Neural progenitor cell (in vitro differentiated cells): Measurements from ENCODE around the gene NT5C1A. TPM values are rescaled to one million over a fixed set of nuclear protein-coding genes. Genes with fewer than 3 reads are reported as not detected.

Source experiments
- DNase-seq: peaks from one replicate; pipeline ENCODE4 v3.0.0-alpha.2; 2016; ENCODE audit warnings: low spot score
- H2AFZ ChIP-seq: fragments of 200-600 bp; sonication (generic); replicated peaks from 2 replicates; pipeline ENCODE4 v1.6.1; 2016; ENCODE audit warnings: antibody characterized with exemption
- H3F3A ChIP-seq: fragments of 200-600 bp; sonication (generic); 2 replicates; pipeline ENCODE4 v1.6.1; 2016; ENCODE audit warnings: antibody characterized with exemption, low read depth
- H3K27ac ChIP-seq: fragments of 200-600 bp; sonication (generic); 2 replicates; pipeline ENCODE4 v1.5.1; 2016; ENCODE audit warnings: mild to moderate bottlenecking
- H3K27me3 ChIP-seq: fragments of 200-600 bp; sonication (generic); 2 replicates; pipeline ENCODE4 v1.6.1; 2016; ENCODE audit warnings: mild to moderate bottlenecking, moderate library complexity
- H3K36me3 ChIP-seq: fragments of 200-600 bp; sonication (generic); 2 replicates; pipeline ENCODE4 v1.5.1; 2016
- H3K4me1 ChIP-seq: fragments of 200-600 bp; sonication (generic); 2 replicates; pipeline ENCODE4 v1.6.1; 2016; ENCODE audit warnings: mixed run types
- H3K4me2 ChIP-seq: fragments of 200-600 bp; sonication (generic); 2 replicates; pipeline ENCODE4 v1.6.1; 2016
- H3K4me3 ChIP-seq: fragments of 200-600 bp; sonication (generic); 2 replicates; pipeline ENCODE4 v1.5.1; 2016
- H3K79me2 ChIP-seq: fragments of 200-600 bp; sonication (generic); 2 replicates; pipeline ENCODE4 v1.6.1; 2016; ENCODE audit warnings: low read depth
- H3K9ac ChIP-seq: fragments of 200-600 bp; sonication (generic); 2 replicates; pipeline ENCODE4 v1.6.1; 2016
- H3K9me3 ChIP-seq: fragments of 200-600 bp; sonication (generic); 2 replicates; pipeline ENCODE4 v1.5.1; 2016; ENCODE audit warnings: low read depth
- H4K20me1 ChIP-seq: fragments of 200-600 bp; sonication (generic); 2 replicates; pipeline ENCODE4 v1.6.1; 2016; ENCODE audit warnings: low read depth
- H3K27ac Mint-ChIP-seq: 3 replicates; pipeline ENCODE4 v1.8.0; 2021; ENCODE audit warnings: mixed read lengths
- H3K27me3 Mint-ChIP-seq: 2 replicates; pipeline ENCODE4 v1.8.0; 2022; ENCODE audit warnings: low read depth, mild to moderate bottlenecking, inconsistent platforms, moderate library complexity, mixed read lengths; ENCODE audit not compliant: insufficient read depth
- H3K36me3 Mint-ChIP-seq: 3 replicates; pipeline ENCODE4 v1.8.0; 2021; ENCODE audit warnings: mixed read lengths
- H3K4me1 Mint-ChIP-seq: 3 replicates; pipeline ENCODE4 v1.8.0; 2021; ENCODE audit warnings: mixed read lengths
- H3K4me3 Mint-ChIP-seq: 3 replicates; pipeline ENCODE4 v1.8.0; 2021; ENCODE audit warnings: mild to moderate bottlenecking, moderate library complexity, mixed read lengths
- H3K9me3 Mint-ChIP-seq: 3 replicates; pipeline ENCODE4 v1.8.0; 2020; ENCODE audit warnings: mixed read lengths
- CTCF ChIP-seq: fragments of 200-600 bp; sonication (generic); IDR thresholded peaks from 2 replicates; pipeline ENCODE4 v1.5.1; 2017; ENCODE audit warnings: antibody characterized with exemption, mild to moderate bottlenecking
- EZH2 ChIP-seq: fragments of 200-600 bp; sonication (generic); IDR thresholded peaks from 2 replicates; pipeline ENCODE4 v1.6.1; 2017; ENCODE audit warnings: antibody characterized with exemption, mild to moderate bottlenecking, moderate library complexity
- EZH2phosphoT487 ChIP-seq: fragments of 200-600 bp; sonication (generic); IDR thresholded peaks from 2 replicates; pipeline ENCODE4 v1.6.1; 2017; ENCODE audit warnings: antibody characterized with exemption
- total RNA-seq: library from RNA; depleted of rRNA; stranded (reverse); fragments of >200 nt; gene quantifications from 2 replicates; pipeline ENCODE4 v1.2.3, GENCODE V29; 2015; ENCODE audit warnings: low replicate concordance

Gene NT5C1A
- not detected in 2 replicates for total RNA-seq

- peak; percentile 71 for DNase-seq
- peaks cover 10% of the 10 kb centered on the region for H3K4me1 Mint-ChIP-seq
- peak within 1 kb of the TSS; percentile 86 for H3K4me3 Mint-ChIP-seq
- H3K27ac Mint-ChIP-seq = no peak within 1 kb of the TSS
- Histone ChIP-seq H4K20me1 (peaks cover 8% of the 10 kb centered on the region), H3K9ac (no peak within 1 kb of the TSS), H3F3A (no peaks in the 10 kb centered on the region), H3K27ac (no peak within 1 kb of the TSS), H3K79me2 (no peaks in the 10 kb centered on the region), H3K36me3 (no peaks in the 10 kb centered on the region), H3K9me3 (no peaks in the 10 kb centered on the region), H3K4me2 (peak within 1 kb of the TSS; percentile 89), H3K27me3 (peaks cover 100% of the 10 kb centered on the region), H2AFZ (peak within 1 kb of the TSS; percentile 61), H3K4me3 (peak within 1 kb of the TSS; percentile 55), H3K4me1 (peaks cover 7% of the 10 kb centered on the region)
- H3K9me3 Mint-ChIP-seq = no peaks in the 10 kb centered on the region
- no peaks in the 10 kb centered on the region for H3K36me3 Mint-ChIP-seq
- peak; percentile 91 for TF ChIP-seq EZH2
- no peak for TF ChIP-seq CTCF
- peak; percentile 77 for TF ChIP-seq EZH2phosphoT487
- peaks cover 32% of the 10 kb centered on the region for H3K27me3 Mint-ChIP-seq
Observed at GRCh38 chr1:39671793-39672550, at the start of gene NT5C1A. Gene NT5C1A, minus strand, starts transcription at chr1:39672107. Its CDS starts 69 bp downstream, at chr1:39672038.

GRCh38 chr1:39721664-39722063 is 49.8 kb upstream of the NT5C1A start:
- H3K4me1 ChIP-seq = no peaks in the 10 kb centered on the region
- no peaks in the 10 kb centered on the region for H4K20me1 ChIP-seq
- H3K36me3 ChIP-seq = no peaks in the 10 kb centered on the region
- no peak for DNase-seq
- no peak overlapping the region for H3K27ac ChIP-seq
- Mint-ChIP-seq H3K9me3 (no peaks in the 10 kb centered on the region), H3K27ac (no peak overlapping the region), H3K36me3 (no peaks in the 10 kb centered on the region), H3K27me3 (peaks cover 25% of the 10 kb centered on the region), H3K4me1 (peaks cover 3% of the 10 kb centered on the region), H3K4me3 (no peak overlapping the region)
- H3K9me3 ChIP-seq = no peaks in the 10 kb centered on the region
- no peak overlapping the region for H2AFZ ChIP-seq
- TF ChIP-seq EZH2 (no peak), EZH2phosphoT487 (no peak), CTCF (no peak)
- H3K9ac ChIP-seq = no peak overlapping the region
- H3F3A ChIP-seq = no peaks in the 10 kb centered on the region
- H3K4me3 ChIP-seq = no peak overlapping the region
- peaks cover 99% of the 10 kb centered on the region for H3K27me3 ChIP-seq
- no peak overlapping the region for H3K4me2 ChIP-seq
- H3K79me2 ChIP-seq = no peaks in the 10 kb centered on the region

DNA sequence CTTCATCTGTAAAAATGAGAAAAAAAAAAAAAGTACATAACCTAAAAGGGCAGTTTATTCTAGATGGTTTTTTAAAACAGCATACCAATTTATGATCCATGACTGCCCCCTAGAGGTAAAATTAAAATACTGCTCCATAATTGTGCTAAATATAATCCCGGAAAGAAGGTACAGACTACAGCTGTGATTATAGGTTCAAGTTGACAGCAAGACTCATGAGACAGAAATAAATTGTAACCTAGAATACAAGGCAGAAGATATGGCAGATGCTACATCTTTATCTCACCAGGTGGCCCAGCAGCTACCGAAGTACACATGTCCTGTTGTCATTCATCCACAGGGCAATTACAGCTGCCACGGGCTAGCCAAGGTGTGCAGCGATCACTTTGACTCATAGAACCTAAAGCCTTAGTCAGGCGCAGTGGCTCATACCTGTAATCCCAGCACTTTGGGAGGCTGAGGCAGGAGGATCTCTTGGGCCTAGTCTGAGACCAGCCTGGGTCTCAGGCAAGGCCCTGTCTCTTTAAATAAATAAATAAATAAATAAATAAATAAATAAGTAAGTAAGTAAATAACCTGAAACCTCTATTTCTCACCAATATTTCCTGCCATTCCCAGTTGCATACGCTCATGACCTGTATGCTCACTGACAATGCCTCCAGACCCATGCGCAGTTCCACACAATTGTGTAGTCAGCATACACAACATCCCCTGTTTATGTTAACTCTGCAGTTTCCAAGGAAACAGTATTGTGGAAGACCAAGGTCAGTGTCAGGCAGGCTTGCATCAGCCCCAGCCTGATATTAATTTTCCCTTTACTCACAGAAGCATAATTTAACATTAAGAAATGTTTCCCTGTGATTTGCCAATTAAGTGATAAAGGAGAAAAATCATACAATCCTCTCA is 48.4 kb upstream of the NT5C1A start:
- Mint-ChIP-seq H3K36me3 (no peaks in the 10 kb centered on the region), H3K27ac (no peak overlapping the region), H3K4me1 (peaks cover 3% of the 10 kb centered on the region), H3K4me3 (peak overlapping the region; percentile 17), H3K9me3 (no peaks in the 10 kb centered on the region), H3K27me3 (peaks cover 24% of the 10 kb centered on the region)
- peak; percentile 91 for TF ChIP-seq CTCF
- TF ChIP-seq EZH2phosphoT487 = no peak
- TF ChIP-seq EZH2 = no peak
- no peaks in the 10 kb centered on the region for H3K79me2 ChIP-seq
- H3K4me1 ChIP-seq = no peaks in the 10 kb centered on the region
- no peak overlapping the region for H3K27ac ChIP-seq
- no peaks in the 10 kb centered on the region for H3F3A ChIP-seq
- H4K20me1 ChIP-seq = no peaks in the 10 kb centered on the region
- no peak overlapping the region for H3K9ac ChIP-seq
- H3K4me3 ChIP-seq = no peak overlapping the region
- H3K4me2 ChIP-seq = no peak overlapping the region
- DNase-seq = peak; percentile 51
- no peaks in the 10 kb centered on the region for H3K9me3 ChIP-seq
- no peaks in the 10 kb centered on the region for H3K36me3 ChIP-seq
- H2AFZ ChIP-seq = no peak overlapping the region
- peaks cover 99% of the 10 kb centered on the region for H3K27me3 ChIP-seq
